Stimulated activated CD8-positive, alpha-beta memory T cell treated with anti-CD3 and anti-CD28 coated beads, Interleukin-15, amount 100 ng/mL, for 48 hours (primary cell): ENCODE measurements around the gene TMEM30A.

Experiments used
- DNase-seq, 2 donors: peaks; one replicate each; pipeline ENCODE4 v3.0.0-alpha.2; 2020; ENCODE audit warnings: low read depth in 2 of 2

The TMEM30A gene

GRCh38 chr6:75217193-75217592 is 67.4 kb downstream of the TMEM30A start:
- DNase-seq: no peak

DNA sequence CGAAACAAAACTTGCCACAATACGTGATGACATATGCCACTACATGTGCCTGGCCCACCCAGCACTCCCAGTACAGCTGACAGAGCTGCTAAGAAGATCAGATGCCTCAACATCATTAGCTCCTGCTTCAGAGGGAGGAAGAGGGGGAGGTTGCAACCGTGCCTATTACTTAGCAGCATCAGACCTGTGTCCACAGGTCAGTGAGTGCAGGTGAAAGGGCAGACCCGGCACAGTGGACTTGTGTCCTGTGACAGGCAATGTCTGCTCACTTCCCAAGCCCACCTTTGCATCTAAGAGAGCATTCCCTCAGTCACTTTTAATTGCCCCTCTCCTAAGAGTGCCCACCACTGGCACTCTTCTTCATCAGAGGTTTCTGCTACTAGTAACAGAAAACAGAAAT is 69.3 kb downstream of the TMEM30A start:
- no peak for DNase-seq

DNA sequence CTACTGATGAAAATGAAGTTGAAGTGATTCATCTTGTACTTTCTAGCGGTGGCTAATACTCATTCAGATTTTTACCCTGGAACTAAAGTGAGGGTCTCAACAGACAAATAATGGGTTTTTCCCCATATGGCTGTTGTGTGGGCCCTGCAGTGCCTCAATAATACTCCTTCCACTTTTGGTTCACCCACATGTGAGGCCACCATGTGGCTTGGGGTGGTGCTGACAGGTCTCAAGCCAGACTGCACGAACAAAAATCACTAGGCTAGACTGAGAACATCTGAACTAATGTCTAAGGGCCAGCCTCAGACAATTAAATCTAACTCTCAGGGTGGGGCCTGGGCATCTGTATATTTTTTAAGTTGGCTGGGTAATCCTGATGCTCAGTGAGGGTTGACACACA is 70.9 kb downstream of the TMEM30A start:
- DNase-seq: no peak

DNA sequence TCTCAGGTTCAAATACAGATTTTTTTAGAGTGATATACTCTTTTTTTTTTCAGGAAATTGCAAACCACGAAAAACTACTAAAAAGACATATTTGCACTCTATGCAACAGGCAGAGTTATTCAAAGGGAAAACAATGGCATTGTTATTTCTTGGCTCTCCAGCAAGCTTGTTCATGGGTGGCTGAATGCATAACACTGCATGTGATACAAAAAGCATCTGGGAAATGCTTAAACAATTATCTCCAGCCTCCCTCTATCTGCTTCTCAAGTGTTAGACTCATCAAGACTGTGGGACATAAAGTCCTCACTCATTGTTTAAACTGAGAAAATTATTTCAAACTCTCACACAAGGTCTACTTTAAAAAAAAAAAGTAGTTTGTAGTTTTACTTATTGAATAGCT is 71.5 kb downstream of the TMEM30A start:
- no peak for DNase-seq

- no peak for DNase-seq
These were observed 72.5 kb downstream of the TMEM30A start for GRCh38 chr6:75211920-75212590.

- DNase-seq: no peak
These were observed 73.5 kb downstream of the TMEM30A start for GRCh38 chr6:75210885-75211739.

- DNase-seq: no peak
These were observed 75.3 kb downstream of the TMEM30A start for GRCh38 chr6:75209184-75209723.

DNA sequence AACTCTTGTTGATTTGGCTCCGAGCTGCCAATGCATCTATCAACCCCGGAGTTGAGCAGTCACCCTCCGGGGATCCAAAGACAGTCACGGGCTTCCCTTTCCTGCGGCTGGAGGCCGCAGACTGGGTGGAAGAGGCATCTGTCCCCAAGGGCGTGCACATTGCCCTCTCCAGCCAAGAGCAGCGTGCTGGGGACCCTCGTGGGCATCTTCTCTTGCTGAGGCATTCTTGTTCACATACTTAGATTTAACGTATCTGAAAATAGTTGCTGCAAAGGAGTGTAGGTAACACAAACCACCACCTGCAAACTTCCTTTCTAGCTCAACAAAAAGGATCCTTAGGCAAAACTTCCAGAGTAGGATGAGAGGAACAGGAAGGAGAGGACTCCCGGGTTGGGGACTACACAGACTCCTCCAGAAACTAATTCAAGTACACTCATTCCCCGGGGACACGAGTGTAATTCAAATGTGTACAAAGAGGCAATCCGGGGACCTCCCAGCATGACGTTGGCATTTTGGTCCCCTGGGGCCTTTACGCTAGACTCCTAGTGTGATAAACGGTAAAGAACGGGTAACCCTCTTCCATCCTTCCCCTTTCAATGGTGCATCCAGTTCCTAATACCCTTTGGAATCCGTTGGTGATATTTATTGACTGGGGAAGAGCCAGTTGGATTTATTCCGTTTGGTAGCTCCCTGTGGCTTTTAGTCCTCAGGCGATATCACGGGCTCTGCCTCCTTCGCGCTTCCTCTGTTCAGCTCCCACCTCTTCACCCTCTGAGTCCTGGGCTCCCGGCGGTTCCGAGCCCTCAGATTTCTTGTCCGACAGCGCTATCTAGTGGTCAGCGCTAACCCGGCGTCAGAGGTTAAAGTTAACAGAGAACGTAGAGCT is 76.1 kb downstream of the TMEM30A start:
- DNase-seq: peak; percentile 56 to 61

- no peak for DNase-seq
These were observed 77.8 kb downstream of the TMEM30A start for GRCh38 chr6:75206576-75207342.

DNA sequence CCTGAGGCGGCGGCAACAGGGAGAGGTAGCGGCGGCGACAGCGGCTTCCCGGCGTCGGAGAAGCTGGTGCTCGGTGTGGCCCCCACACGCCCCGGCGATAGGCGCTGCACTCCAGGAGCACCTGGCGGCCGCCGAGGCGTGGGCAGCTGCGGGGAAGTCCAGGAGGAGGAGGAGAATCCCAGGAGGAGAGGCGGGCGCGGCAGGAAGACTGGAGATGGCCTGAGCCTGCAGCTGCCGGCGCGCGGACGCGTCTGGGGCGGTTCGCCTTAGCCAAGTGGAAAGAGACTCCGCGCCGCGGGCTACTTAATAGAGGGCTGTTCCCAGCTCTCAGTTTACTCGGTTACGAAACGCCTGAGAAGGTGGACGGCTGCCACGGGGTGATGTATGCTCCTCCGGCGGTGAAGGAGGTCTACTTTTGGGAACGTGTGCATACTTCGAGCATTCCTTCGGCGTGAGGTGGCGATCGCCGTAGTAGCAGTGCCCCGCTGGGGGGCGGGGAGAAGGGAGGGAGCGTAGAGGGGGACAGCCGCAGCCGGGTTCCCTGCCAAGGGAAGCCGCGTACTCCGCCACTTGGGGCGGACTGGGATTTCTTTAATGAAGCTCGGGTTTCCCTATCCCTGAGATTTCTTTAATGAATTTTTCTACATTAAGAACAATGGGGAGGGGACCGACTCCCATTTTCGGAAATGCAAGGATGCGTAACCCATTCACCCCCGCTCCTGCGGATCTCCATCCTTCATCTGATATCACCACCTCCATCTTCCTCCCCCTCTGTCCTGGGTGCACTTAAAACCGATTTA is 78.6 kb downstream of the TMEM30A start, which contains the start of gene COL12A1:
Gene COL12A1, minus strand, starts transcription at position 278 of the 800 bp plus-strand sequence. CDS start 3,261 bp downstream, outside the sequence.
- DNase-seq: no peak

DNA sequence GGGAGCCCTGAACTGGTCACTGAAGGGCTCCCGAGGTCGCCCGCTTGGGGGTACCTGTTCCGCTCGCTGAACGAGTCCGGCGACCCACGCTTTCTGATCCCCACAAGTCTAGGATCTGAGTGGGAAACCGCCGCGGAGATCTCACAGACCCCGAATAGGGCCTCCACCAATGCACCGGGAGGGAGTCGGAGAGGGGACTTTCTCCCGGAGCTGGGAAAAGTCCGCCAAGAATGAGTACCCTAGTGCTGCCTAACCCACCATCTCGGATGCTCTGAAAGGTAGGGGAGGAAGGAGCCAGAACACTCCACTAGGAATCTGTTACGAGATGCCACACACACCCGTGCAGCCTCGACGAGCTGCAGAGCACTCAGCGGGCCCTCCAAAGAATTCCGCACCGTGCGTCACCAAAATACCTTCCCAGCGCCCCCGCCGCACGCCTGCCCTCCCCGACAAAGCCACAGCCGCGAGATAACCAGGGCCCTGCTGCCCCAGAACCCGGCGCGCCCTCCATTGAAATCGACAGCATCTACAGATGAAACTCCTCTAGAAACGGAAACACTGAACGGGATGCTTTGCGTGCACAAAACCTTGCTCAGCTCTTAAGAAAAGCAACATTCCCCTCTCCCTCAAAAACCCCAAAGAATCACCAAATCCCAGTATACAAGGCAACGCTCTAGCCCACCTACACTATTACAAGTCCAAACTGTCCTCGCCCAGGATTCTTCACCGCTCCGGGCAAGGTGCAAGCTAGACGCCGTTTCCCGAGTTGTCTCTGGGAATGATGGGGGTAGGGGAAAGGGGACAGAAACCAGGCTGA is 79.4 kb downstream of the TMEM30A start:
- no peak for DNase-seq

- DNase-seq: no peak
These were observed 80.2 kb downstream of the TMEM30A start for GRCh38 chr6:75204217-75204958.

- no peak for DNase-seq
These were observed 80.9 kb downstream of the TMEM30A start for GRCh38 chr6:75203721-75204120.
